ENCODE results near the gene ACTG1.

The ACTG1 gene

GRCh38 chr17:81545160-81545949 is 32.8 kb upstream of the ACTG1 start:
- no peak for DNase-seq (ENCODE audit: low read depth in 2 of 2)

GRCh38 chr17:81544281-81544974 is 31.8 kb upstream of the ACTG1 start:
- no peak for DNase-seq (ENCODE audit: low read depth in 2 of 2)

GRCh38 chr17:81543756-81544155 is 31.2 kb upstream of the ACTG1 start:
- no peak for DNase-seq (ENCODE audit: low read depth in 2 of 2)

- DNase-seq (ENCODE audit: low read depth in 2 of 2) = no peak
Observed at GRCh38 chr17:81543339-81543675, 30.7 kb upstream of the ACTG1 start.

GRCh38 chr17:81542431-81543338 is 30.1 kb upstream of the ACTG1 start:
- no peak for DNase-seq (ENCODE audit: low read depth in 2 of 2)

GRCh38 chr17:81541123-81541522 is 28.5 kb upstream of the ACTG1 start:
- DNase-seq (ENCODE audit: low read depth in 2 of 2) = no peak

GRCh38 chr17:81540676-81541027 is 28.1 kb upstream of the ACTG1 start:
- DNase-seq (ENCODE audit: low read depth in 2 of 2) = no peak

- DNase-seq (ENCODE audit: low read depth in 2 of 2) = no peak
Observed at GRCh38 chr17:81539961-81540675, 27.5 kb upstream of the ACTG1 start.

GRCh38 chr17:81539571-81539900 is 26.9 kb upstream of the ACTG1 start:
- no peak for DNase-seq (ENCODE audit: low read depth in 2 of 2)

GRCh38 chr17:81538651-81539570 is 26.3 kb upstream of the ACTG1 start:
- no peak for DNase-seq (ENCODE audit: low read depth in 2 of 2)

GRCh38 chr17:81537856-81538555 is 25.4 kb upstream of the ACTG1 start:
- no peak for DNase-seq (ENCODE audit: low read depth in 2 of 2)

GRCh38 chr17:81537343-81537855 is 24.8 kb upstream of the ACTG1 start:
- DNase-seq (ENCODE audit: low read depth in 2 of 2) = no peak

- DNase-seq (ENCODE audit: low read depth in 2 of 2) = no peak
Observed at GRCh38 chr17:81536299-81537290, 24.0 kb upstream of the ACTG1 start.

- no peak for DNase-seq (ENCODE audit: low read depth in 2 of 2)
Observed at GRCh38 chr17:81535480-81536298, 23.1 kb upstream of the ACTG1 start.

- DNase-seq (ENCODE audit: low read depth in 2 of 2) = no peak
Observed at GRCh38 chr17:81535007-81535328, 22.4 kb upstream of the ACTG1 start.

GRCh38 chr17:81534157-81535006 is 21.8 kb upstream of the ACTG1 start:
- no peak for DNase-seq (ENCODE audit: low read depth in 2 of 2)

All from stimulated activated CD8-positive, alpha-beta memory T cell treated with anti-CD3 and anti-CD28 coated beads, Interleukin-15, amount 100 ng/mL, for 48 hours (primary cell).